HG03469 (cell line): ENCODE measurements around the gene PTGDR.
A peak's percentile ranks its signal among the peaks of the same experiment; 100 is the strongest.

Experiments used
- ATAC-seq: cut with Tn5 transposase; IDR thresholded peaks from one replicate; pipeline ENCODE4 v1.9.1; 2021; ENCODE audit warnings: mild to moderate bottlenecking, moderate library complexity, moderate number of reproducible peaks; ENCODE audit not compliant: unreplicated experiment

Gene PTGDR, protein sequence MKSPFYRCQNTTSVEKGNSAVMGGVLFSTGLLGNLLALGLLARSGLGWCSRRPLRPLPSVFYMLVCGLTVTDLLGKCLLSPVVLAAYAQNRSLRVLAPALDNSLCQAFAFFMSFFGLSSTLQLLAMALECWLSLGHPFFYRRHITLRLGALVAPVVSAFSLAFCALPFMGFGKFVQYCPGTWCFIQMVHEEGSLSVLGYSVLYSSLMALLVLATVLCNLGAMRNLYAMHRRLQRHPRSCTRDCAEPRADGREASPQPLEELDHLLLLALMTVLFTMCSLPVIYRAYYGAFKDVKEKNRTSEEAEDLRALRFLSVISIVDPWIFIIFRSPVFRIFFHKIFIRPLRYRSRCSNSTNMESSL

DNA sequence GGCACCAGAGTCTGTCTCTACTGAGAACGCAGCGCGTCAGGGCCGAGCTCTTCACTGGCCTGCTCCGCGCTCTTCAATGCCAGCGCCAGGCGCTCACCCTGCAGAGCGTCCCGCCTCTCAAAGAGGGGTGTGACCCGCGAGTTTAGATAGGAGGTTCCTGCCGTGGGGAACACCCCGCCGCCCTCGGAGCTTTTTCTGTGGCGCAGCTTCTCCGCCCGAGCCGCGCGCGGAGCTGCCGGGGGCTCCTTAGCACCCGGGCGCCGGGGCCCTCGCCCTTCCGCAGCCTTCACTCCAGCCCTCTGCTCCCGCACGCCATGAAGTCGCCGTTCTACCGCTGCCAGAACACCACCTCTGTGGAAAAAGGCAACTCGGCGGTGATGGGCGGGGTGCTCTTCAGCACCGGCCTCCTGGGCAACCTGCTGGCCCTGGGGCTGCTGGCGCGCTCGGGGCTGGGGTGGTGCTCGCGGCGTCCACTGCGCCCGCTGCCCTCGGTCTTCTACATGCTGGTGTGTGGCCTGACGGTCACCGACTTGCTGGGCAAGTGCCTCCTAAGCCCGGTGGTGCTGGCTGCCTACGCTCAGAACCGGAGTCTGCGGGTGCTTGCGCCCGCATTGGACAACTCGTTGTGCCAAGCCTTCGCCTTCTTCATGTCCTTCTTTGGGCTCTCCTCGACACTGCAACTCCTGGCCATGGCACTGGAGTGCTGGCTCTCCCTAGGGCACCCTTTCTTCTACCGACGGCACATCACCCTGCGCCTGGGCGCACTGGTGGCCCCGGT lies at the start of gene PTGDR:
PTGDR (plus strand) TSS at position 198 of the 778 bp plus-strand sequence; CDS start at position 315, 117 bp downstream.
- no peak for ATAC-seq

DNA sequence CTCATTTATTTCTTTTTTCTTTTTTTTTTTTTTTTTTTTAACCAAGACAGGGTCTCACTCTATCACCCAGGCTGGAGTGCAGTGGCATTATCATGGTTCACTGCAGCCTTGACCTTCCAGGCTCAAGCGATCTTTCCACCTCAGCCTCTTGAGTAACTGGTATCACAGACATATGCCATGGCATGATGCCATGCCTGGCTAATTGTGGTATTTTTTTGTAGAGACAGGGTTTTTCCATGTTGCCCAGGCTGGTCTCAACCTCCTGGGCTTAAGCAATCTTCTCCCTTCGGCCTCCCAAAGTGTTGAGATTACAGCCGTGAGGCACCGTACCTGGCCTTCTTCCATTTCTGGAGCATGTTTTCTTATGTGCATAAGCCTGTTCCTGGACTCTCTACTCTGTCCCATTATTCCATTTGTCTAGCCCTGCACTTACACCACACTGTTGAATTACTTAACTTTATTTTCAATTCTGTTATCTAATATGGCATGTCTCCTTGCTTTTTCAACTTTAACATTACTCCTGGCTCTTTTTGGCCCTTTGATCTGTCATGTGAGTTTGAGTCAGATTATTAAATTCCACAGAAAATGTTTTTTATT lies 47.9 kb upstream of the PTGDR start:
- no peak for ATAC-seq

DNA sequence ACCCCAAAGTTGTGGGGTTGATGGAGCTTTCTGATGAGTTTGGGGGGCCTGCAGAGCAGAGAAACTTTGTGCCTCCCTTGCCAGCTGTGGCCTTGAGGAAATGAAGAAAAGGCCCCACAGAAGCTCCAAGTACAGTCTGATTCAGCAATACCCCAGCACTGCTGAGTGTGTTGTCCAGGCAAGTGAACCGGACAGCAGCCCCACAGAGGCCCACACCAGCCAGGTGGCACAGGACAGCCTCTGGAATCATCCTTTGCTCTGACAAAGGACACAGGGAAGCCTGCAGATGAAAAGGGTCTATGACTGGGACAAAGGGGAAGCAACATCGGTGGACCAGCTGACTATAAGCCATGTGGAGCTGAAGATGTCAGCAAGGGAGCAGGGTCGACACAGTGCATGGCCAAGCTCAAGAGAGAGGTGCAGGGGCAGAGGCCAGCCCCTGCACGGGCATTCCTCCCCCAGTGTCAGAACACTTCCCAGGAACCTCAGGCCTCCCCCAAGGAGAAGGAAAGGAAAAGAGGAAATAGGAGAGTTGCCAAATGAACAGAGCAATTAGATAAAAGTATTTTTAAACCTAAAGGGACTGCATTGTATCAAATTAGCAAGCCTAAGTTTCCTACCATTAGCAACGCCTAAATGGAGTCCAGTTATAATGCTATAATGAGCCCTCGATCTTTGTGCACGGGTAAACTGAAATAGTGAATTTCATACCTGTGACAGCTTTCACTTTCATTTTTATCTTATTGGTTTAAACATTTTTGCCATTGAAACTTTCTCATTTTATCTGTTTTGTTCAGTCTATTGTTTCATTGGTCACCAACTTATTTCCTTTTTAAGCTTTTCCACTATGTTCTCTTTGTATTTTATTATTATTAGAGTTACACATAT lies 46.3 kb upstream of the PTGDR start:
- no peak for ATAC-seq

DNA sequence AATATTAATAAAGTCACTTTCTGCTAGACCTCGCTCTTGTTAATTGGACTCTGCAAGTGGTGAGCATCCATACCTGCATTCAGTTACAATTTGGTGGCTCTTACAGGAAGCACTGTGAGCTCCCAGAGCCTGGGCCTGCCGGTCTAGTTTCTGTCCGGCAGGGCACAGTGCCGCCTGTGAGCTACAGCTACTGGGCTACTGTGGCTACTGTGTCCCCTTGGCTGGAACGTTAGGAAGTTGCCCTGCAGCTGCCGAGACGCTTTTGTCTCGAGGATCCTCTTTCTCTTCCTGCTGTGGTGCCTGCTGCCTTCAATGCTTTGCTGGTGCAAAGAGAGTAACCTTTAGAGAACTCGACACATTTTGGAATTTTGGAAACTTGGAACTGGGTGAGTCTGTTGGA lies 44.6 kb upstream of the PTGDR start:
- ATAC-seq: no peak

DNA sequence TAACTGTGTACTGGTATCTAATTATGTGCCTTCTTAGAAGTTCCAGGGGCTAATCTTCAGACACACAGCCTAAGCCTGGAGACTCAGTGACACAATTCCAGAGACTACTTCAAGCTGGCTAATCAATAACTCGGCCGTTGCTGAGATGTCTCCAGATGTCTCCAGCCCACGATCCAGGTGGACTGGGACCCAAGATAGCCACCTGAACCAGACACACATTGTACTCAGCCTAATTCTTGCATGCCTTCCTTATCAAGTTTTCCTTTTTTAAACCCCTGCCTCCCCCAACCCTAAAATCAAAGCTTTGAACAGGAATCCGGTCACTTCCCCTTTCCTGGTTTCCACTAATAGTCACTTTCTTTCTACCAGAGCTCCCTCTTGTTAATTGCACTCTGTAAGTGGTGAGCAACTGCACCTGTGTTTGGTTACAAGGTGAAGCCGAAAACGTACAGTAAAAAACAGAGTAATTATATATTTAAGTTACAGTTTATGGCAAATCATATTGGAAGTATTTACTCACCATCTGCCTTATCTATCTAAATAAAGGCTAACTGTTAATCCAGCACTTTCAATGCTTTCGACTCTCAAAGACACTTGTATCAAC lies 39.8 kb upstream of the PTGDR start:
- no peak for ATAC-seq

DNA sequence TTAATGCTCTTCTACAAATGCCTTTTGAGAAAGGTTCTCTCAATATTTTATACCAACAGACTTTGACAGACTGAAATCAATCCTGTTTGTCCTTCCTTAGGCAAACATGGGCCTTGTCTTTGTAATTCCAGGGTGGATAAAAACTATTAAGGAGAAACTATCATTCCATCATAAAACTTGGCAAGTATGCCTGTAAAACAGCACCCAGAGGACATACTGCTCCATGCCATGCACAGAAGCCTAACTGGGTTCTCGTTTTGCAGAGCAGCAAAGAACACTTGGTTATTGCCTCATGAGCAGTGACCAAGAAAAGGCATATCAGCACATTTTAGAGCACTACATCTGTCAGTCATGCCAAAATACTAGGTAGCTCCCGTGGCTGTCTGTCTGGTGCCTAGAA lies 33.8 kb upstream of the PTGDR start:
- no peak for ATAC-seq

DNA sequence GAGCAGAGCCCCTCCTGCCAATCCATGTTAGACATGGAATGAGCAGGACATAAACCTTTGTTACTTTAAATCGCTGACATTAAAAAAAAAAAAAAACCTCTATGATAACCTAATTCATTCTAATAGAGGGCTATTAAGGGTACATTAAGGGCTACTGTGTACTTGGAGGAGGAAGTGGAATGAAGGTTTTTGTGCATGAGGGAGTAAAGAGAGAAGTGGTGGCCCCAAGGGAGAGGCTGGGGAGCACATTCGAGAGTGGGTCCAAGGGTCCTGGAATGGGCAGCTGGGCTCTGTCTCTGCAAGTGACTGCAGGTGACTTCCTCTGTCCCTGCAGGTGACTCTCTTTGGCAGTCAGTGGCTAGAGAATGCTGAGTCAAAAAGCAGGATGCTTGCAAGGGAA lies 32.1 kb upstream of the PTGDR start:
- no peak for ATAC-seq

DNA sequence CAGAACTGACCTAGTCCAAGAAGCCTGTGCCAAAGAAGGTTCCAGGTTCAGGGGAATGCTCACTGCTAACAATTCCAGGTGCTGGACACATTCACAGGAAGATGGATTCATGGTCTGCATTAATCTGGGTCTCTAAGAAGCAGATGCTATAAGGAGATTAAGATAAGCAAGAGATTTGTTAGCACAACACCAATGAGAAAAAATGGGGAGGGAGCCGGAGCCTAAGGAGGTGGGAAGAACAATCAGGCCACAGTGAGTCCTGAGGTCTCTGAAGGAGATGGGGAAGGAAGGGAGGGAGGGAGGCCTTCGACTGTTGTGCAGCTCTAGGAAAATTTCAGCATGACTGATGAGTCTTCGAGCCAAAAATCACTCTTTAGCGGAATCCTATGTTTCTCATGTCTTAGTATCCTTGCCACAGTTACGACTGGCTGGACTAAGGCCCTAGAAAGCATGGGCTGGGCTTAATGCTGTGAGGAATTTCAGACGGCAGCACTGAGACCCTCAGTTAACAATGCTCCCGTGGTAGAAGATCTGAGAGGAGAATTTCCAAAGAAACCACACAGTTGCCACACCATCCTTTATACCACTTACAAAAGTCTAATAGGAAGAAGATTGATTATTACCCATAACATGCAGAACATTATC lies 31.5 kb upstream of the PTGDR start:
- no peak for ATAC-seq

DNA sequence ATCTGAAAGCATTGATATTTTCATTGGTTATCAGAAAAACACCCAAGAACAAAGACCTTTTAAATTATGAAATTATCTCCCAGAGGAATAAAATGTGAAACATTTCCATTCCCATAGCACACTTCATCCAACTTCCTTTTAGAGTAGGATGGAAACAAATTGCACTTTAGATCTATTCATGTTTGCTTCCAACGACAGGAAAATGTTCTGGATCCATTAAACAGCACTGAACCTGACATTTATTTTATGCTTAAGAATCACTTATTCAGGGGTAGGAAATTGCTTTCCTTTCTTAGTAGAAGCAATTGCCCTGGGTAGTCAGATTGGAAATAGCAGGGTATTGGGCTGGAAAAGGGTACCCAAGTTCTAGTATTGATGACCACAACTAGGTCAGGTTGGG lies 28.8 kb upstream of the PTGDR start:
- ATAC-seq: no peak

DNA sequence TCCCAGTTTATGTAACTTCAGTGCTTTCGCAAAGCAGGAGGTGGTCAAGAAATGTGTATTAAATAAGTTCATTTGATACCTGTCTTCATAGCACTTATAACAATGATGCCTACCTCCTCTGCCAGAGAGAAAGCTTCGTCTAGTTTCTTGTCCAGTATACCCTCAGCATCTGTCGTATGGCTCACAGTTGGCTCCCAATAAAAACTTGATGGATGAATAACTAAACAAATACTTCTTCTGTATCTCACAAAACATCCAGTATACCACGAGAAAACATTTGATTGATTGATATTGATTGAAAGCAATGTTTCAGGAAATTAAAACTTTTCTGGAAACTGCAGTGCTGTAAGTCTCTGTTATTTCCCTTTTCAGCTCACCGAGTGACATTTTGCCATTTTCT lies 26.9 kb upstream of the PTGDR start:
- ATAC-seq: no peak

DNA sequence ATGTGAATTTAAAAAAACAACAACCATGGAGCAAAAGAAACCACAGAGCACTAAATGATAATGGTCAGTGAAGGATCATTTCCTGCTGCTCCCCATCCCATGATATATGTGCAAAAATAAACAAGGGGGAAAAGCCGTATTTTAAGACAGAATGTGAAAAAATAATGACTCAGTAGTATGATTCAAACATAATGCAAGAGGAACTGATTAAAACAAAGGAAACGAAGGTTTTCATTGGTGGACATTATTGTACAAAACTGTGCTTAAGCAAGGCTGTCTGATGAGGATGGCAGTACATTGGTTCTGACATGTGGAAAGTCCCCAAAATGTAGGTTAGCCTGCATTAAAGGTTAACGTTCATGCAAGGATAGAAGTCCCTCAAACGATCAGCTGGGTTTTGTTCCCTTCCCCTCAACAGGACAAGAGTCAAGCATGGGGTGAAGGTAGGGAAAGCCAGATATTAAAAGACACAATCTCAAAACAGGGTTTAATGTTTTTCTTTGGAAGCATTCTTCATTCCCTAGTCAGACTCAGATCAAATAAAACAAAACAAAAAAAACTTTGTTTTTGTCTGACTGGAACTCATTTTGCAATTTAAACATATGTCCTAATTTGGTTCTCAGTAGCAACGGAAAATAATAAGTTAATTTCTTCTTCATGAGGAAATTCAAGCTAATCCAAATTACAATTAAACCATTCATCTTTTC lies 26.3 kb upstream of the PTGDR start:
- no peak for ATAC-seq

DNA sequence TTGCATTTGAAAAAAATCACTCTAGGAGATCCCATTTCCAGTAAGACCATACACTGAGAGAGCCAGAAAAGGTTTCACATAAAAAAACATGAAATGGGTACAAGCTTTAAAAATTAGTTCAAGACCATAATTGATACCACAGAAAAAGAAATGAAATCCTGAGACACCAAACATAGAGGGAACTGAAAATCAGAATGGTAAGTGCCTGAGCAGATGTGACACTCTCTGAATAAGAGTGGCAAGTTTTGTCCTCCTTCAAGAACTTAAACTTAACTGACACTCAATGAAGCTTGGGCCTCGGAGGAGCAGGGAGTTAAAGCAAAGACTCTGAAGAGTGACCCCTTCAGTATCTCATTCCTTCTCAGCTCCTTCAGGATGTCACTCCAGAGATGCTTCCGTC lies 23.2 kb upstream of the PTGDR start:
- ATAC-seq: peak; percentile 53

DNA sequence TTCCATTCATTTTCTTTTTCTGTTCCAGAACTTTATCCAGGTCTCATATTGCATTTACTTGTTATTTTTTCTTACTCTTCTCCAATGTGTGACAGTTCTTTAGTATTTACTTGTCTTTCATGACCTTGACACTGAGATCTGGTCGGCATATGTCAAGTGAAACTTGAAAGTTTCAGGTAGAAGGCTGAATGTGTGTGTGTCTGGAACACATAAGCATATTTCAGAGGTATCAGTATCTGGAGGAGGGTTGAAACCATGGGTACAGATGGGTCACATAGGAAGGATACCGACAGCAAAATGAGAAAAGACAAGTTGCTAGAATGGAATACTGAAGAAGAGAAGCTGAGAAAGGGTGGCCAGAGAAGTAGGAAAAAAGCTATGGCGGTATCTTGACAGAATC lies 22.5 kb upstream of the PTGDR start:
- ATAC-seq: peak; percentile 40

DNA sequence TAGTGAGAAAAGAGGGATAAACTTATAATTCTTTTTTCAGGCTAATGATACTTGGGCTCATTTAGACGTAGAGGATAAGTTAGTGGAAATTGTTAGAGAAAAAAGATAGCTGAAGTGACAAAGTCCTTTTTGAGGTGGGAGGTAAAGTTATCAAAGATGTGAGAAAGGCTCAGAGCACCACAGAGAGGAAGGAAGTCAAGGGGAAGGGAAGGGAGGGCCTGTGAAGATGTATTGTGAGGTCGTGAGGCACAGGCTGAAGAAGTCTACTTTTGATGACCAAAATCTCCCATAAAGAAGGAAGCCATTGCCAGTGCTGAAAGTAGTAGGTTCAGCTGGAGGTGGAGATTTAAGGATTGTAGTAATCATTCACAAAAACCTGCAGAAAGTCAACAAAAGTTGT lies 19.4 kb upstream of the PTGDR start:
- ATAC-seq: no peak

DNA sequence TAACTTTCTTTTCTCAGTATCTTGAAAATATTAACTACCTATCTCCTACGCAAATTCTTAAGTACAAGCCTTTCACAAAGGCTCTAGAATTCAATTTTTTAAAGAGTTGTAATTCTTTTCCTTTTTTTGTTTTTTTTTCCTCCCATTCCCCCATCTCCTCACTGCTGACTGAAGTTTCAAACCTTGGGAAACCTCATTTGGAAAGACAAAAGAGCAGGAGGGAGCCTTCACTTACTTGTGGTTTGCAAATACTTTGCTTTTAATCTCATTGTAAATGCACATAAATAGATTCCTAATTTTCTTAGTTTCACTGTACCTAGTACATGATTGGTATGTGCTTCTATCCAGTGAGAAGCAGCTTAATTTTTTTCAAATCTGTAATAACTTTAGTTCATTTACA lies 15.8 kb upstream of the PTGDR start:
- no peak for ATAC-seq

DNA sequence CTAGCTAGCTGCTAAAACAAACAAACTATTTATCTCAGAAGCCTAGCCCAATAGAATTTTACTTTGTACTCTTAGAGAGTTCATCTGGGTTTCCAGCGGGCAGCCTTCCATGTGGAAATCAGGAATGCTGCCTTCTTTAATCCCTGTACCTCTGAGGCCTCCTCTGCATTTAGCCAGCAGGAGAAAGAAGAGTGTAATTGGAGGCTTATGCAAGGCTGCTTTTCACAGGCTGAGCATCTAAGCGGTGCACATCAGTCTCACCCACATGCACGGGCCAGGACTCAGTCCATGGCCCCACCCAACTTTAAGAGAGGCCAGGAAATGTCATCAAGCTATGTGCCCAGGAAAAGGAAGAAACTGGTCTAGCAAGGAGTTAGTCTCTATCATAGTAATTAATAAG lies 14.0 kb upstream of the PTGDR start:
- ATAC-seq: no peak

DNA sequence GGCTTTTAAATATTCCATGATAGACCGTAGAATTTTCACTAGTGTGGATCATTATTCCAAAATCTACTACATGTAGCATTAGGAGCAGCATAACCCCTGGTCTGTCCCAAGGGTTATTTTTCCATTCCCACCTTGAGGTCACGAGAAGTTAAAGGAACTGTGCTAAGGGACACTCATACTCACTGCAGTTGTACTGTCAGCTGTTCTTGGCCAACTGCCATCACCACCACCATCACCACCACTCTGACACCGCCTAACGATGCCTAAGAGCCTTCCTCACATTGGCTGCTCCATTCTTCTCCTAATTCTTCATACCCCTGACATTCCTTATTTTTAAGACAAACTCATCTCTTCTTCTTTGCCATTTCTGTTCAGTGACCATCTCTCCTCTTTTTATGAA lies 13.4 kb upstream of the PTGDR start:
- ATAC-seq: no peak

DNA sequence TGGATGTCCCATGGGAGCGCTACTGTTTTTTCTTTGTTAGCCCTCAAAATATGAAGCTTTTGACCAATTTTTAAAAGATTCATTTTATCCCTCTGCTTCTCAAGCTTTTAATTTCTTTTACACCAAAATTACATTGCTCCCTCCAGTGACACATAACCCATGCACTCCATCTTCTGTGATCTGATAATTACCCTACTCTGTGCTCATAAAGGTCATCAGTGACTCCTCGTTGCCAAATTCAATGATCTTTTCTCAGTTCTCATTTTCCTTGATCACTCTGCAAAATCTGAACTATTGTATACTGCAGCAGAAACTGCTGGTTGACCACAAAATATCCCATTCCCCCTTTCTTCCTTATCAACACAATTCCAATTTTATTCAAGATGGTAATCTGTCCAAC lies 8.7 kb upstream of the PTGDR start:
- no peak for ATAC-seq

DNA sequence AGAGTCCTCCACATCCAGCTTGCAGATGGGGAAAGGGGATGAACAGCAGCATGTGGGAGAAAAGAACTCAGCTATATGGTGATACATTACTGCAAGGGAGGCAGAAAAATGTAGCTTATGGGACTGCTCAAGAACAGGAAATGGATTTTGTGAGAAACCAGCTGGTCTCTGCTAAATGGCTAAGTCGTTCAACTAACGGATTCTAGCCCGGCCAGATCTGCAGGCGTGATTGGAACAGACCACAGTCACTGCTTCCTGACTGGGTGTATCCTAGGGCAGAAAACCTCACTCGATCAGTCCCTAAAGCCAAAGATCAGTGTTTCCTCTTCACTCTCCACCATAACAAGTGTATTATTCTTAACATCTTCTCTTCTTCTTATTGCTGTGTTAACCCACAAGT lies 8.1 kb upstream of the PTGDR start:
- no peak for ATAC-seq

DNA sequence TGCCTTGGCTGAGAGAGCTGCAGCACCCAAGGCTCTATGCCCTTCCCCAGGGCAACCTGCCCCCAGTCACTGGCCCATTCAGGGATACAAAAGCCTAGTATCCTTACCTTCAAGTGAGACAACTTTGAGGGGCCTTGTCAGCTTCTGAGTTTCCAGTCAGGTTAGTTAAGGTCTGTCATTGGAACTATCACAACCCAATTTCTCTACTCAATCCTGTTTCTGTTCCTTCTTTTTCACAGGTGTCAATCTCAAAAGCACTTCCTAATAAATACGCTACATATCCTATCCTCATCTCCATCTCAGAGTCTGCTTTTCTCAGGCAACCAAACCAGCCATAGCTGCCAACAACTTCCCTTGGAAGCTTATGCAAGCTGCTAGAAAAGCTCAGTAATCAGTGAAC lies 4.9 kb upstream of the PTGDR start:
- no peak for ATAC-seq
